Measurements from ENCODE around the gene RBM6.

GRCh38 chr3:49940667-49941249, 808 bp downstream of the RBM6 start:
- TF ChIP-seq CTCF (IDR thresholded peaks at IDR 0.05) (no peak), POLR2A (IDR thresholded peaks at IDR 0.05) (no peak)

Measured in adrenal gland (tissue), 5 donors.